GM21515 (cell line): ENCODE measurements around the gene KCNJ6.
"Not testable (repeated sequence)": the region's sequence is repeated elsewhere in the genome, so short reads cannot be mapped to it uniquely, and the experiment has no call there.

Experiments
- ATAC-seq: cut with Tn5 transposase; IDR thresholded peaks from one replicate; pipeline ENCODE4 v1.9.1; 2021; ENCODE audit not compliant: unreplicated experiment

KCNJ6 gene

GRCh38 chr21:37622755-37623154 is 293.5 kb downstream of the KCNJ6 start:
- ATAC-seq = no peak

GRCh38 chr21:37620401-37620800 is 295.9 kb downstream of the KCNJ6 start:
- no peak for ATAC-seq

GRCh38 chr21:37619464-37619974 is 296.7 kb downstream of the KCNJ6 start:
- no peak for ATAC-seq

- no peak for ATAC-seq
These were observed 298.2 kb downstream of the KCNJ6 start for GRCh38 chr21:37618081-37618480.

GRCh38 chr21:37615962-37616361 is 300.3 kb downstream of the KCNJ6 start:
- ATAC-seq = no peak

- ATAC-seq = no peak
These were observed 301.8 kb downstream of the KCNJ6 start for GRCh38 chr21:37614351-37614875.

GRCh38 chr21:37607081-37607480 is 309.2 kb downstream of the KCNJ6 start:
- no peak for ATAC-seq

GRCh38 chr21:37606549-37606948 is 309.7 kb downstream of the KCNJ6 start:
- ATAC-seq = no peak

- no peak for ATAC-seq
These were observed 311.3 kb downstream of the KCNJ6 start for GRCh38 chr21:37605006-37605405.

- no peak for ATAC-seq
These were observed 313.1 kb downstream of the KCNJ6 start for GRCh38 chr21:37603129-37603528.

GRCh38 chr21:37601915-37602314 is 314.3 kb downstream of the KCNJ6 start:
- ATAC-seq = no peak

- no peak for ATAC-seq
These were observed 315.2 kb downstream of the KCNJ6 start for GRCh38 chr21:37601027-37601426.

GRCh38 chr21:37595944-37596343 is 320.3 kb downstream of the KCNJ6 start:
- no peak for ATAC-seq

- ATAC-seq = no peak
These were observed 321.7 kb downstream of the KCNJ6 start for GRCh38 chr21:37594472-37594951.

GRCh38 chr21:37593740-37594471 is 322.4 kb downstream of the KCNJ6 start:
- no peak for ATAC-seq

- no peak for ATAC-seq
These were observed 323.2 kb downstream of the KCNJ6 start for GRCh38 chr21:37593015-37593414.

- ATAC-seq = no peak
These were observed 323.8 kb downstream of the KCNJ6 start for GRCh38 chr21:37592496-37592895.

GRCh38 chr21:37591994-37592393 is 324.3 kb downstream of the KCNJ6 start:
- not testable (repeated sequence) for ATAC-seq

- ATAC-seq = not testable (repeated sequence)
These were observed 325.4 kb downstream of the KCNJ6 start for GRCh38 chr21:37590836-37591235.

- ATAC-seq = not testable (repeated sequence)
These were observed 327.6 kb downstream of the KCNJ6 start for GRCh38 chr21:37588644-37589043.

GRCh38 chr21:37587635-37588177 is 328.6 kb downstream of the KCNJ6 start:
- ATAC-seq = no peak

GRCh38 chr21:37587203-37587602 is 329.1 kb downstream of the KCNJ6 start:
- ATAC-seq = no peak
